IPS-20b (cell line): ENCODE data around the gene AMHR2.
"Not testable (repeated sequence)": the region's sequence is repeated elsewhere in the genome, so short reads cannot be mapped to it uniquely, and the experiment has no call there.

Source experiments
- H3K27ac ChIP-seq: one replicate; pipeline ENCODE4 v1.5.1; 2013; ENCODE audit warnings: low read length
- H3K27me3 ChIP-seq: 2 replicates; pipeline ENCODE4 v1.6.1; 2013; ENCODE audit warnings: mild to moderate bottlenecking, low read length, inconsistent platforms; ENCODE audit not compliant: insufficient read depth
- H3K36me3 ChIP-seq: 2 replicates; pipeline ENCODE4 v1.6.1; 2013; ENCODE audit warnings: low read depth, mild to moderate bottlenecking, inconsistent platforms, low read length, moderate library complexity; ENCODE audit not compliant: insufficient read depth
- H3K4me1 ChIP-seq: 2 replicates; pipeline ENCODE4 v1.6.1; 2013; ENCODE audit warnings: mild to moderate bottlenecking, control low read depth, inconsistent platforms, low read length, moderate library complexity; ENCODE audit not compliant: insufficient read depth
- H3K4me3 ChIP-seq: 2 replicates; pipeline ENCODE4 v1.5.1; 2013; ENCODE audit warnings: mild to moderate bottlenecking, low read length, inconsistent platforms
- H3K9ac ChIP-seq: 2 replicates; pipeline ENCODE4 v1.6.1; 2013; ENCODE audit warnings: low read depth, mild to moderate bottlenecking, inconsistent platforms, low read length, moderate library complexity
- H3K9me3 ChIP-seq: 2 replicates; pipeline ENCODE4 v1.6.1; 2013; ENCODE audit warnings: mild to moderate bottlenecking, low read depth, low read length, inconsistent platforms; ENCODE audit not compliant: insufficient read depth

Gene AMHR2

DNA sequence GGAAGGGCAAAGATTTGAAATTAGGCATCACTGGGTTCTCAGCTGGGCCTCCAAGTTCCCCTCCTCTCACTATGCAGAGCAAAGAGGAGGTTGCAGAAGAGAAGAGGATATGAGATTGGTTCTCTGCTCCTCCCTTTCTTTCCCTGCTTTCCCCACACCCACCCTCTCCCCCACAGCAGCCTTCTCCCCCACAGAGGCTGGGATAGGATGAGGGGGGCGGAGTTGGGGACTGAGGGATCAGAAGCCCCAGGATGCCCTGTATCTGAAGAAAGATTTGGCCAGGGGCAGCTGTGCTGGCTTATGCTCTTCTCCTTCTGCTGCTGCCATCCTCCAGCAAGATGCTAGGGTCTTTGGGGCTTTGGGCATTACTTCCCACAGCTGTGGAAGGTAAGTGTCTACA lies at the start of gene AMHR2:
Gene AMHR2, plus strand, starts transcription at position 259 of the 400 bp plus-strand sequence. Its CDS starts 80 bp downstream, at position 339.
- Histone ChIP-seq H3K36me3 (no peaks in the 10 kb centered on the region), H3K4me3 (no peak within 1 kb of the TSS), H3K27me3 (no peaks in the 10 kb centered on the region), H3K27ac (no peak within 1 kb of the TSS), H3K9ac (no peak within 1 kb of the TSS; the same call in 1 of the 2 replicates), H3K9me3 (no peaks in the 10 kb centered on the region), H3K4me1 (peaks cover 4% of the 10 kb centered on the region; the same call in 1 of the 2 replicates)

GRCh38 chr12:53374277-53374676 lies 49.4 kb upstream of the AMHR2 start:
- not testable (repeated sequence) for H3K36me3 ChIP-seq, H3K9me3 ChIP-seq, H3K9ac ChIP-seq, H3K27ac ChIP-seq, H3K27me3 ChIP-seq, H3K4me3 ChIP-seq
- peaks cover 18% of the 10 kb centered on the region; the same call in 1 of the 2 replicates for H3K4me1 ChIP-seq

DNA sequence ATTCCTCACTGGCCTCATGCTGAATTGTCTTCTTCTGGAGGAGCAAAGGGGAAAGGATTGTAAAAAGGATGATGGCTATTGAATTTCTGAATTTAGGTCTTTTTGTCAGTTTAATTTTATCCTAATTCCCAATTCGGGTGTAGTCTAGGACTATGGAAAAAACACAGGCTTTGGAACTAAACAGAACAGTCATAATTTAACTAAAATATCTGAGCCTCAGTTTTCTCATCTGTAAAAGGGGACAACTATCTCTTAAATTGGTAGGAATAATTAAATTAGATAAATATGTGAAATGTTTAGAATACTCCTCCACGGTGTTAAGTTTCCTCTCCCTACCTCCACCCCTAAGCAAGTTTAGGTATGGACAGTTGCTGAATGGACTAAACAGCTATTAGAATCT lies 46.9 kb upstream of the AMHR2 start:
- Histone ChIP-seq H3K9ac (no peak overlapping the region), H3K27ac (no peak overlapping the region), H3K27me3 (no peaks in the 10 kb centered on the region), H3K4me3 (no peak overlapping the region), H3K36me3 (peaks cover 7% of the 10 kb centered on the region; the same call in 1 of the 2 replicates), H3K9me3 (no peaks in the 10 kb centered on the region), H3K4me1 (peaks cover 12% of the 10 kb centered on the region; the same call in 1 of the 2 replicates)

DNA sequence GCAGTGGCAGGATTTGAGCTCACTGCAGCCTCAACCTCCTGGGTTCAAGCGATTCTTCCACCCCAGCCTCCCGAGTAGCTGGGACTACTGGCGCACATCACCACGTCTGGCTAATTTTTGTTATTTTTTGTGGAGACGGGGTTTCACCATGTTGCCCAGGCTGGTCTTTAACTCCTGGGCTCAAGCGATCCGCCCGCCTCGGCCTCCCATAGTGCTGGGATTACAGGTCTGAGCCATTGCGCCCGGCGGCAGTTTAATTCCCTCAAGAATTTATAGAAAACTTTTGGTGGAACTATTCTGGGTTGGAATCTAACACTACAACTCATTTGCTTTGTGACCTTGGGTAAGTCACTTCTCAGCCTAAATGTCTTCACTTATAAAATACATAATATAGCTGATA lies 45.4 kb upstream of the AMHR2 start:
- Histone ChIP-seq H3K27me3 (no peaks in the 10 kb centered on the region), H3K9ac (peak overlapping the region; percentile 86; the same call in 1 of the 2 replicates), H3K9me3 (no peaks in the 10 kb centered on the region), H3K4me3 (no peak overlapping the region), H3K36me3 (peaks cover 22% of the 10 kb centered on the region), H3K4me1 (peaks cover 5% of the 10 kb centered on the region; the same call in 1 of the 2 replicates), H3K27ac (peak overlapping the region; percentile 91)

DNA sequence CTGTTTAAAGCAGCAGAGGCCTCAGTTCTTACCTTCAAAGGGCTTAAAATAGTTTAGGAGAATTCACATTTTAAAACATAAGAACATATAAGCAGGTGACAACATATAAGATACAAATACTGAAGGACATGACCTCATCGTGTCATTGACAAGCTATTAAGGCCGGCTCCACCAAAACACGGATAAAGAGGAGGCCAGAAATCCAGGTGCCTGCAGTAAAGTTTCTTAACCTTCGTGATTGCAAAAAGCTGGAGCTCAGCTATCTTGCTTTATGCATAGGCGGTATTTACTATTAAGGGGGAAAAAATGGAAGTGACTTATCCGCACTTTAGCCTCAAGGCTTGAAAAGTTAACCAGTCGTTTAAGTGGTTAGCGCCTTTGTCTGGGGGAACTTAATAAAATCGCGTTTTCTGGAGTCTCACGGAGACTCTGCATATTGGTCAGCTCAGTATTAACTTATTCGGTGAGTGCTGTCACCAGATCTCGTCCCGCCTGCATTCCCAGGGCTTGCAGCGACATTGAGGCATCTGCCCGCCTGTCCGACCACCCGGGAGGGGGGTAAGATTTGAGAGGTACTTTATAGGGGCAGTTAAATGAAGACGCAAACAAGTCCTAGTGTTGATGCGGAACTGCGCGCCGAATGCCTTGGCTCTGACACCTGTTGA lies 44.8 kb upstream of the AMHR2 start:
- Histone ChIP-seq H3K27ac (peak overlapping the region; percentile 91), H3K9ac (peak overlapping the region; percentile 86; the same call in 1 of the 2 replicates), H3K4me1 (peaks cover 5% of the 10 kb centered on the region; the same call in 1 of the 2 replicates), H3K36me3 (peaks cover 28% of the 10 kb centered on the region), H3K27me3 (no peaks in the 10 kb centered on the region), H3K4me3 (peak overlapping the region; percentile 66), H3K9me3 (no peaks in the 10 kb centered on the region)

- Histone ChIP-seq H3K36me3 (peaks cover 32% of the 10 kb centered on the region), H3K9me3 (no peaks in the 10 kb centered on the region), H3K9ac (peak overlapping the region; percentile 86; the same call in 1 of the 2 replicates), H3K4me3 (peak overlapping the region; percentile 66), H3K27me3 (no peaks in the 10 kb centered on the region), H3K4me1 (peaks cover 5% of the 10 kb centered on the region; the same call in 1 of the 2 replicates), H3K27ac (peak overlapping the region; percentile 91)
Observed at GRCh38 chr12:53379389-53380103, 44.1 kb upstream of the AMHR2 start.

DNA sequence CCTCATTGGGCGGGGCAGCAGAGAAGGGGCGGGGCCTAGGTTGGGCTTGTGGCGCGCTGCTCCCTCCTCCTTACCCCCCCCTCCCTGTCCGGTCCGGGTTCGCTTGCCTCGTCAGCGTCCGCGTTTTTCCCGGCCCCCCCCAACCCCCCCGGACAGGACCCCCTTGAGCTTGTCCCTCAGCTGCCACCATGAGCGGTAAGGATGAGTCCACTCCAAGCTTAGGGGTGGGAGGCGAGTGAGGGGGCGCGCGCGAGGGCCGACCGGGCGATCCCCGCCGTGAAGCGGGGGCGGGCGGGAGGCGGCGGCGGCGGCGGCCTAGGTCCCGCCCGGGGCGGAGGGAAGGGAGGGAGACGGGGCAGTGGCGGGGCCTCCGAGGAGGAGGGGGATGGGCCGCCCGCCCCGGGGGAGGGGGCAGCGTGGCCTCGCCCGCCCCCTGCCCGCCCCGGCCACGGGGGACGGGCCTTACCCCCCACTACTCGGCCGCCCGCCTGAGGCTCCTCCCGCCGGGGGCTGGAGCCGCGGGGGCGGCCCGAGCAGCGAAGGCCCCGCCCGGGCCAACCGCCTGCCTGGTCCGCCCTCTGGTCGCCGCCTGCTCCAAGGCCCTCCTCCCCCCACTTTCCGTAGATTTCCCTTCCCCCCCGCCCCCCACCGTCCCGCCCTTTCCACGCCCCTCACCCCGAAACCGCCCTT lies 43.4 kb upstream of the AMHR2 start, which contains the start of gene SP1:
Gene SP1, plus strand, starts transcription at position 73 of the 690 bp plus-strand sequence. Its CDS starts 116 bp downstream, at position 189.
- Histone ChIP-seq H3K4me3 (peak within 1 kb of the TSS; percentile 84), H3K27me3 (no peaks in the 10 kb centered on the region), H3K4me1 (peaks cover 5% of the 10 kb centered on the region; the same call in 1 of the 2 replicates), H3K9ac (peak within 1 kb of the TSS; percentile 86; the same call in 1 of the 2 replicates), H3K9me3 (no peaks in the 10 kb centered on the region), H3K36me3 (peaks cover 34% of the 10 kb centered on the region), H3K27ac (peak within 1 kb of the TSS; percentile 91)

DNA sequence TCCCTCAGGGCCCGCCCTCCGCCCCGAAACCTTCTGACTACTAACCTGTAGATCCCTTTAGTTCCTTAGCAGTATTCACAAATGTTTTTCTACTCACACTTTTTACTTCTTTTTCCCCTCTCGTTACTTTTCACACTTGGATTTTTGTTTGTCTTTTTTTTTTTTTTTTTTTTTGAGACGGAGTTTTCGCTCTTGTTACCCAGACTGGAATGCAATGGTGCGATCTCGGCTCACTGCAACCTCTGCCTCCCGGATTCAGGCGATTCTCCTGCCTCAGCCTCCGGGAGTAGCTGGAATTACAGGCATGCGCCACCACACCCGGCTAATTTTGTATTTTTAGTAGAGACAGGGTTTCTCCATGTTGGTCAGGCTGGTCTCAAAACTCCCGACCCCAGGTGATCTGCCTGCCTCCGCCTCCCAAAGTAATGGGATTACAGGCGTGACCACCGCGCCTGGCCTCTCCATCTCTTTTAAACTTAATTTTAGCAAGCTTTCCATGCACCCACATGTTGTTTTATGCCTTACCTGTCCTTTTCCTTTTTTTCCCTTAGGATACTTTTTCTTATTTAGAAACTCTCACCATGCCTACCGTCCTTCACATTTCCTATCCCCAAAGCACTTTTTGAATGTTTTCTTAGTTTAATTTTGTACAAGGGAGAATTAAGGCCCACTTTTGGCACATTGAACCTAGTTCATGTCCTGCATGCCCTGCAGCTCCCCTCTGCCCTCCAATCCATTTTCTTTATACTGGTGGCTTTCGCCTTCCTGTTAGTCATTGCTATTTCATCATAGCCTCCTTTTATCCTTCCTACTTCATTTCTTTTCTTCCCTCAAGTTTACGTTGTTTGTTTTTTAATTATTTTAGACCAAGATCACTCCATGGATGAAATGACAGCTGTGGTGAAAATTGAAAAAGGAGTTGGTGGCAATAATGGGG lies 42.6 kb upstream of the AMHR2 start:
- H3K36me3 ChIP-seq = peaks cover 37% of the 10 kb centered on the region
- no peaks in the 10 kb centered on the region for H3K9me3 ChIP-seq
- H3K9ac ChIP-seq = peak overlapping the region; percentile 76; the same call in 1 of the 2 replicates
- H3K27me3 ChIP-seq = no peaks in the 10 kb centered on the region
- no peak overlapping the region for H3K27ac ChIP-seq
- peak overlapping the region; percentile 84 for H3K4me3 ChIP-seq
- peaks cover 5% of the 10 kb centered on the region; the same call in 1 of the 2 replicates for H3K4me1 ChIP-seq

DNA sequence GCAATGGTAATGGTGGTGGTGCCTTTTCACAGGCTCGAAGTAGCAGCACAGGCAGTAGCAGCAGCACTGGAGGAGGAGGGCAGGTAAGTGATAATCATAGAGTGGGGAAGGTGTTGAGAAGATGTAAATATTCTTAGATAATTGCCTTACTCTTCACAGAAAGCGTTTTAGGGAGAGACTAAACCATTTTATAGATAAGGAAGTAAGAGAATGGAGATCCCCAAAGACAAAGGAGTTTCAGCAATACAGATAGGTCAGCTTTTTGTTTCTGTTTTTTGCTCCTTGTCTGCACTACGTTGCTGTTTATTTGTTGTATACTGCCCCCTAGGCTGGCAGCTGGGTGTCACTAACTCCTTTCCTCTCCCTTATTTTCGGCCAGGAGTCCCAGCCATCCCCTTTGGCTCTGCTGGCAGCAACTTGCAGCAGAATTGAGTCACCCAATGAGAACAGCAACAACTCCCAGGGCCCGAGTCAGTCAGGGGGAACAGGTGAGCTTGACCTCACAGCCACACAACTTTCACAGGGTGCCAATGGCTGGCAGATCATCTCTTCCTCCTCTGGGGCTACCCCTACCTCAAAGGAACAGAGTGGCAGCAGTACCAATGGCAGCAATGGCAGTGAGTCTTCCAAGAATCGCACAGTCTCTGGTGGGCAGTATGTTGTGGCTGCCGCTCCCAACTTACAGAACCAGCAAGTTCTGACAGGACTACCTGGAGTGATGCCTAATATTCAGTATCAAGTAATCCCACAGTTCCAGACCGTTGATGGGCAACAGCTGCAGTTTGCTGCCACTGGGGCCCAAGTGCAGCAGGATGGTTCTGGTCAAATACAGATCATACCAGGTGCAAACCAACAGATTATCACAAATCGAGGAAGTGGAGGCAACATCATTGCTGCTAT lies 41.7 kb upstream of the AMHR2 start:
- H3K9me3 ChIP-seq = no peaks in the 10 kb centered on the region
- no peak overlapping the region for H3K27ac ChIP-seq
- H3K9ac ChIP-seq = peak overlapping the region; percentile 76; the same call in 1 of the 2 replicates
- H3K27me3 ChIP-seq = no peaks in the 10 kb centered on the region
- H3K4me1 ChIP-seq = peaks cover 5% of the 10 kb centered on the region; the same call in 1 of the 2 replicates
- peak overlapping the region; percentile 84 for H3K4me3 ChIP-seq
- peaks cover 46% of the 10 kb centered on the region for H3K36me3 ChIP-seq

GRCh38 chr12:53383258-53383657 lies 40.4 kb upstream of the AMHR2 start:
- Histone ChIP-seq H3K9ac (no peak overlapping the region), H3K4me1 (peaks cover 5% of the 10 kb centered on the region; the same call in 1 of the 2 replicates), H3K27ac (no peak overlapping the region), H3K4me3 (peak overlapping the region; percentile 31), H3K27me3 (no peaks in the 10 kb centered on the region), H3K9me3 (no peaks in the 10 kb centered on the region), H3K36me3 (peaks cover 56% of the 10 kb centered on the region)
